IMR-90 (cell line): ENCODE results near the gene ACTRT3. TPM values are rescaled to one million over a fixed set of nuclear protein-coding genes. Genes with fewer than 3 reads are reported as not detected.

Source experiments
- ATAC-seq: fragments of 200-7000 bp; cut with Tn5 transposase; 2 replicates; pipeline ENCODE4 v1.9.1; 2020; ENCODE audit warnings: low read depth, mild to moderate bottlenecking, moderate library complexity
- BruUV-seq: library from RNA; stranded (reverse); fragments of 400-500 nt; replicated peaks from 2 replicates; lab custom pipeline; 2021; lab: Mats Ljungman, UMichigan
- CTCF ChIA-PET: fragments of 300-600 bp; formaldehyde crosslinking; extraction: SDS; loops from one replicate; lab custom pipeline; 2021; ENCODE audit warnings: antibody characterized with exemption; lab: Yijun Ruan, JAX
- POLR2A ChIA-PET: fragments of 300-600 bp; sonication (Branson Sonifier 250); formaldehyde crosslinking; loops from one replicate; lab custom pipeline; 2022; ENCODE audit warnings: antibody characterized with exemption; ENCODE audit not compliant: unreplicated experiment; lab: Charles Lee
- DNase-seq: peaks from one replicate; pipeline ENCODE4 v3.0.0; 2013
- H2AFZ ChIP-seq: replicated peaks from 2 replicates; pipeline ENCODE3; 2013; ENCODE audit warnings: low read length, mild to moderate bottlenecking; ENCODE audit not compliant: poor library complexity
- H2AK5ac ChIP-seq: 2 replicates; pipeline ENCODE4 v1.6.1; 2013; ENCODE audit warnings: low read depth, low read length, inconsistent platforms
- H2AK9ac ChIP-seq: replicated peaks from 2 replicates; pipeline ENCODE3; 2013; ENCODE audit warnings: mild to moderate bottlenecking, low read depth, low read length, moderate library complexity; ENCODE audit not compliant: poor library complexity
- H2BK120ac ChIP-seq: 2 replicates; pipeline ENCODE4 v1.6.1; 2013; ENCODE audit warnings: low read depth, low read length, inconsistent platforms
- H2BK15ac ChIP-seq: 3 replicates; pipeline ENCODE4 v1.6.1; 2013; ENCODE audit warnings: low read depth, low read length, inconsistent platforms
- H2BK20ac ChIP-seq: 2 replicates; pipeline ENCODE4 v1.6.1; 2013; ENCODE audit warnings: low read depth, mild to moderate bottlenecking, inconsistent platforms, low read length, moderate library complexity
- H2BK5ac ChIP-seq: 2 replicates; pipeline ENCODE4 v1.6.1; 2013; ENCODE audit warnings: mild to moderate bottlenecking, low read depth, low read length, inconsistent platforms; ENCODE audit not compliant: poor library complexity, severe bottlenecking
- H3K14ac ChIP-seq: replicated peaks from 2 replicates; pipeline ENCODE4 v1.6.1; 2013; ENCODE audit warnings: low read depth, low read length, inconsistent platforms
- H3K18ac ChIP-seq: 2 replicates; pipeline ENCODE4 v1.6.1; 2013; ENCODE audit warnings: low read depth, low read length, control low read depth
- H3K23ac ChIP-seq: 2 replicates; pipeline ENCODE4 v1.6.1; 2013; ENCODE audit warnings: low read depth, low read length, inconsistent platforms
- H3K27ac ChIP-seq: 2 replicates; pipeline ENCODE4 v1.5.1; 2013; ENCODE audit warnings: mild to moderate bottlenecking, control low read depth, low read length; ENCODE audit not compliant: insufficient read depth
- H3K27me3 ChIP-seq: 2 replicates; pipeline ENCODE4 v1.6.1; 2013; ENCODE audit warnings: low read length; ENCODE audit not compliant: control insufficient read depth, insufficient read depth
- H3K36me3 ChIP-seq: 2 replicates; pipeline ENCODE4 v1.6.1; 2013; ENCODE audit warnings: low read length, mixed read lengths; ENCODE audit not compliant: control insufficient read depth, insufficient read depth
- H3K4ac ChIP-seq: 2 replicates; pipeline ENCODE4 v1.6.1; 2013; ENCODE audit warnings: low read depth, low read length, inconsistent platforms
- H3K4me1 ChIP-seq: 2 replicates; pipeline ENCODE4 v1.6.1; 2013; ENCODE audit warnings: low read length, mixed read lengths; ENCODE audit not compliant: control insufficient read depth, insufficient read depth
- H3K4me2 ChIP-seq: 2 replicates; pipeline ENCODE4 v1.6.1; 2013; ENCODE audit warnings: low read depth, mild to moderate bottlenecking, control low read depth, low read length, moderate library complexity
- H3K4me3 ChIP-seq: 2 replicates; pipeline ENCODE4 v1.5.1; 2013; ENCODE audit warnings: low read depth, mild to moderate bottlenecking, control low read depth, low read length, moderate library complexity; ENCODE audit not compliant: insufficient read depth
- H3K56ac ChIP-seq: 2 replicates; pipeline ENCODE4 v1.6.1; 2013; ENCODE audit warnings: low read length, inconsistent platforms; ENCODE audit not compliant: insufficient read depth; ENCODE audit errors: extremely low read depth
- H3K79me1 ChIP-seq, 2 experiments: 2 replicates each; pipeline ENCODE4 v1.6.1; 2013; ENCODE audit warnings: low read length in 2 of 2, inconsistent platforms in 1 of 2, low read depth in 1 of 2
- H3K9ac ChIP-seq: 2 replicates; pipeline ENCODE4 v1.6.1; 2013; ENCODE audit warnings: low read depth, low read length, control low read depth
- H3K9me1 ChIP-seq: 2 replicates; pipeline ENCODE4 v1.6.1; 2013; ENCODE audit warnings: low read length, inconsistent platforms; ENCODE audit not compliant: insufficient read depth
- H3K9me3 ChIP-seq: 2 replicates; pipeline ENCODE4 v1.6.1; 2013; ENCODE audit warnings: low read length; ENCODE audit not compliant: control insufficient read depth, insufficient read depth
- H4K20me1 ChIP-seq: 2 replicates; pipeline ENCODE4 v1.6.1; 2013; ENCODE audit warnings: low read length, inconsistent platforms; ENCODE audit not compliant: insufficient read depth
- H4K5ac ChIP-seq: 2 replicates; pipeline ENCODE4 v1.6.1; 2013; ENCODE audit warnings: mild to moderate bottlenecking, low read depth, low read length, control low read depth
- H4K8ac ChIP-seq, 2 experiments: 2 replicates each; pipeline ENCODE4 v1.6.1; 2013; ENCODE audit warnings: low read depth in 2 of 2, low read length in 2 of 2, control low read depth in 1 of 2, inconsistent platforms in 1 of 2
- H4K91ac ChIP-seq: 2 replicates; pipeline ENCODE4 v1.6.1; 2013; ENCODE audit warnings: low read depth, low read length, inconsistent platforms; ENCODE audit not compliant: insufficient read depth
- BHLHE40 ChIP-seq: fragments of 150-350 bp; IDR thresholded peaks from 2 replicates; pipeline ENCODE4 v1.6.1; 2016; ENCODE audit warnings: mild to moderate bottlenecking, low read depth, low read length
- CEBPB ChIP-seq: IDR thresholded peaks from 2 replicates; pipeline ENCODE4 v1.6.1; 2012; ENCODE audit warnings: low read depth, low read length, improper control_type of control experiment
- FOS ChIP-seq: fragments of 150-350 bp; IDR thresholded peaks from 2 replicates; pipeline ENCODE4 v1.6.1; 2016; ENCODE audit warnings: low read depth, low read length
- MAFK ChIP-seq: IDR thresholded peaks from 2 replicates; pipeline ENCODE4 v1.6.1; 2012; ENCODE audit warnings: low read depth, low read length, improper control_type of control experiment
- MAZ ChIP-seq: IDR thresholded peaks from 2 replicates; pipeline ENCODE4 v1.6.1; 2012; ENCODE audit warnings: low read depth, mild to moderate bottlenecking, low read length, improper control_type of control experiment, moderate library complexity, borderline replicate concordance
- MXI1 ChIP-seq: IDR thresholded peaks from 2 replicates; pipeline ENCODE4 v1.6.1; 2012; ENCODE audit warnings: low read depth, mild to moderate bottlenecking, low read length, moderate library complexity, borderline replicate concordance
- NFE2L2 ChIP-seq: fragments of 150-350 bp; IDR thresholded peaks from 2 replicates; pipeline ENCODE4 v1.6.1; 2016; ENCODE audit warnings: low read depth, mild to moderate bottlenecking, low read length
- POLR2A ChIP-seq: IDR thresholded peaks from 2 replicates; pipeline ENCODE4 v1.6.1; 2012; ENCODE audit warnings: mild to moderate bottlenecking, low read depth, low read length
- RAD21 ChIP-seq: IDR thresholded peaks from 2 replicates; pipeline ENCODE4 v1.6.1; 2012; ENCODE audit warnings: low read length, improper control_type of control experiment
- RCOR1 ChIP-seq: IDR thresholded peaks from 2 replicates; pipeline ENCODE4 v1.6.1; 2012; ENCODE audit warnings: mild to moderate bottlenecking, low read length, improper control_type of control experiment; ENCODE audit not compliant: insufficient replicate concordance
- RFX5 ChIP-seq: IDR thresholded peaks from 2 replicates; pipeline ENCODE4 v1.8.0; 2012; ENCODE audit warnings: low read depth, mild to moderate bottlenecking, low read length, moderate library complexity
- SMC3 ChIP-seq: fragments of 150-350 bp; IDR thresholded peaks from 2 replicates; pipeline ENCODE4 v1.6.1; 2016; ENCODE audit warnings: low read depth, mild to moderate bottlenecking, antibody characterized with exemption, low read length, moderate library complexity
- WGBS, 2 experiments: methylation state at CpG; one replicate each; pipeline versions ENCODE4 v1.1.5 to v1.1.7; 2013; ENCODE audit warnings: missing lambda C conversion rate in 2 of 2; ENCODE audit not compliant: insufficient read length in 1 of 2; ENCODE audit errors: extremely low coverage in 2 of 2; 5-methylcytosine and 5-hydroxymethylcytosine counted together
- dilution Hi-C: fragments of 300-500 bp; cut with HindIII; formaldehyde crosslinking; loops from one replicate; pipeline ENCODE4 v1.14.3; 2018; ENCODE audit warnings: low sequenced_read_pairs; ENCODE audit not compliant: unreplicated experiment
- in situ Hi-C: fragments of 300-500 bp; cut with MboI; formaldehyde crosslinking; loops from 3 replicates; pipeline ENCODE4 v1.14.3; 2019; ENCODE audit warnings: low sequenced_read_pairs, inconsistent platforms, mixed read lengths
- intact Hi-C: fragments of 100-400 bp; cut with micrococcal nuclease; formaldehyde crosslinking; loops from 2 replicates; pipeline ENCODE4 v1.10.0; 2022
- polyA plus RNA-seq, 3 experiments: library from polyadenylated mRNA; depleted of rRNA; stranded (reverse); fragments of >200 nt; gene quantifications; 2 replicates each; pipeline ENCODE4 v1.2.3, GENCODE V29; 2012; ENCODE audit warnings: low replicate concordance in 1 of 3
- total RNA-seq: library from RNA; depleted of rRNA; stranded (reverse); fragments of >200 nt; gene quantifications from 2 replicates; pipeline ENCODE4 v1.2.3, GENCODE V29; 2012
- TF ChIP-seq, protein P1 (sequence below): fragments of 150-350 bp; IDR thresholded peaks from 2 replicates; pipeline ENCODE4 v1.6.1; 2017; ENCODE audit warnings: mild to moderate bottlenecking, antibody characterized with exemption, low read length, low read depth
- TF ChIP-seq, protein P2 (sequence below): fragments of 150-350 bp; IDR thresholded peaks from 2 replicates; pipeline ENCODE4 v1.6.1; 2016; ENCODE audit warnings: low read depth, mild to moderate bottlenecking, low read length, moderate library complexity, borderline replicate concordance
- TF ChIP-seq, protein P3 (sequence below): conservative IDR thresholded peaks from 2 replicates; pipeline ENCODE4 v1.5.1; 2012; ENCODE audit warnings: mild to moderate bottlenecking, low read depth, low read length, improper control_type of control experiment

The ACTRT3 gene
- total and polyA plus RNA-seq, 2 of the 4 experiments (the other 2 are of a cell fraction) = 0.97 to 2.5 TPM

DNA sequence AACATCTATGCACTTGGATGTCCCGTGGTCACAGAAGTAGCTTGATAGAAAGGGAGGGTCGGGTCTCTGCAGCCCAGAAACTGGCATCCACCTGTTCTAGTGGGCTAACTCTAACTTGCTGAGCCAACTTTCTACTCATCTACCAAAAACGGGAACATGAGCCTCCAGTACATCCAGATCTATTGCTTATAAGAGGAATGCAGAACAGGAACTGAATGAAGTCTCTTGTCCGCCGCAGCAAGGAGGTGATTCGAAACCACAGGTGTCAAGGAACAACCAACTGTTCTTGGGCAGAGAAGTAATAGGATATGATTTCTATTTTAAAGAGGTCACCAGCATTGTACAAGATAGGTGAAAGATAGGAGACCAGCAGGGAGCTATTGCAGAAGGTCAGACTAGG, 22.4 kb downstream of the ACTRT3 start:
- no peaks in the 10 kb centered on the region for H3K9me3 ChIP-seq
- WGBS, 2 experiments = no CpG with 5 or more reads among the region's 6 CpGs
- intact Hi-C loops (no loop called here), in situ Hi-C loops (no loop called here), dilution Hi-C loops (no loop called here)
- no peak overlapping the region for H4K5ac ChIP-seq
- H3K9me1 ChIP-seq = no peaks in the 10 kb centered on the region
- H4K20me1 ChIP-seq = no peaks in the 10 kb centered on the region
- H3K4me1 ChIP-seq = no peaks in the 10 kb centered on the region
- no peak overlapping the region for H2AK5ac ChIP-seq
- no peak overlapping the region for H3K27ac ChIP-seq
- ChIA-PET CTCF (no interaction called here), POLR2A (no interaction called here)
- no peak overlapping the region for H3K9ac ChIP-seq
- no peak overlapping the region for H3K4me2 ChIP-seq
- H3K14ac ChIP-seq = no peak overlapping the region
- H4K8ac ChIP-seq = no peak overlapping the region
- H2BK20ac ChIP-seq = no peak overlapping the region
- no peak overlapping the region for H3K4ac ChIP-seq
- no peaks in the 10 kb centered on the region for H3K36me3 ChIP-seq
- no peak overlapping the region for H2AFZ ChIP-seq
- no TSS peak for BruUV-seq
- H3K79me1 ChIP-seq = no peaks in the 10 kb centered on the region
- H3K4me3 ChIP-seq = no peak overlapping the region
- peaks cover 5% of the 10 kb centered on the region for H3K27me3 ChIP-seq
- no peak overlapping the region for H2BK15ac ChIP-seq
- no peak overlapping the region for H2BK120ac ChIP-seq
- no peak overlapping the region for H3K23ac ChIP-seq
- TF ChIP-seq, protein P1, sequence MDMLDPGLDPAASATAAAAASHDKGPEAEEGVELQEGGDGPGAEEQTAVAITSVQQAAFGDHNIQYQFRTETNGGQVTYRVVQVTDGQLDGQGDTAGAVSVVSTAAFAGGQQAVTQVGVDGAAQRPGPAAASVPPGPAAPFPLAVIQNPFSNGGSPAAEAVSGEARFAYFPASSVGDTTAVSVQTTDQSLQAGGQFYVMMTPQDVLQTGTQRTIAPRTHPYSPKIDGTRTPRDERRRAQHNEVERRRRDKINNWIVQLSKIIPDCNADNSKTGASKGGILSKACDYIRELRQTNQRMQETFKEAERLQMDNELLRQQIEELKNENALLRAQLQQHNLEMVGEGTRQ = no peak
- TF ChIP-seq POLR2A = no peak
- no peak for TF ChIP-seq MXI1
- TF ChIP-seq, protein P2, sequence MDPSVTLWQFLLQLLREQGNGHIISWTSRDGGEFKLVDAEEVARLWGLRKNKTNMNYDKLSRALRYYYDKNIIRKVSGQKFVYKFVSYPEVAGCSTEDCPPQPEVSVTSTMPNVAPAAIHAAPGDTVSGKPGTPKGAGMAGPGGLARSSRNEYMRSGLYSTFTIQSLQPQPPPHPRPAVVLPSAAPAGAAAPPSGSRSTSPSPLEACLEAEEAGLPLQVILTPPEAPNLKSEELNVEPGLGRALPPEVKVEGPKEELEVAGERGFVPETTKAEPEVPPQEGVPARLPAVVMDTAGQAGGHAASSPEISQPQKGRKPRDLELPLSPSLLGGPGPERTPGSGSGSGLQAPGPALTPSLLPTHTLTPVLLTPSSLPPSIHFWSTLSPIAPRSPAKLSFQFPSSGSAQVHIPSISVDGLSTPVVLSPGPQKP = no peak
- no peak for TF ChIP-seq RCOR1
- TF ChIP-seq, protein P3, sequence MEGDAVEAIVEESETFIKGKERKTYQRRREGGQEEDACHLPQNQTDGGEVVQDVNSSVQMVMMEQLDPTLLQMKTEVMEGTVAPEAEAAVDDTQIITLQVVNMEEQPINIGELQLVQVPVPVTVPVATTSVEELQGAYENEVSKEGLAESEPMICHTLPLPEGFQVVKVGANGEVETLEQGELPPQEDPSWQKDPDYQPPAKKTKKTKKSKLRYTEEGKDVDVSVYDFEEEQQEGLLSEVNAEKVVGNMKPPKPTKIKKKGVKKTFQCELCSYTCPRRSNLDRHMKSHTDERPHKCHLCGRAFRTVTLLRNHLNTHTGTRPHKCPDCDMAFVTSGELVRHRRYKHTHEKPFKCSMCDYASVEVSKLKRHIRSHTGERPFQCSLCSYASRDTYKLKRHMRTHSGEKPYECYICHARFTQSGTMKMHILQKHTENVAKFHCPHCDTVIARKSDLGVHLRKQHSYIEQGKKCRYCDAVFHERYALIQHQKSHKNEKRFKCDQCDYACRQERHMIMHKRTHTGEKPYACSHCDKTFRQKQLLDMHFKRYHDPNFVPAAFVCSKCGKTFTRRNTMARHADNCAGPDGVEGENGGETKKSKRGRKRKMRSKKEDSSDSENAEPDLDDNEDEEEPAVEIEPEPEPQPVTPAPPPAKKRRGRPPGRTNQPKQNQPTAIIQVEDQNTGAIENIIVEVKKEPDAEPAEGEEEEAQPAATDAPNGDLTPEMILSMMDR = no peak
- no peak for TF ChIP-seq RAD21
- TF ChIP-seq NFE2L2 = no peak
- TF ChIP-seq FOS = no peak
- no peak for TF ChIP-seq MAZ
- no peak for TF ChIP-seq MAFK
- no peak for TF ChIP-seq RFX5
- TF ChIP-seq SMC3 = no peak
- no peak for TF ChIP-seq CEBPB
- no peak for TF ChIP-seq BHLHE40
- ATAC-seq = no peak
- H2AK9ac ChIP-seq = no peak overlapping the region
- H2BK5ac ChIP-seq = no peak overlapping the region
- no peak for DNase-seq
- H3K18ac ChIP-seq = no peak overlapping the region
- H4K91ac ChIP-seq = no peak overlapping the region
- no peak overlapping the region for H3K56ac ChIP-seq
